ENCODE results near the gene TRAPPC8. TPM values are rescaled to one million over a fixed set of nuclear protein-coding genes. Genes with fewer than 3 reads are reported as not detected.

Gene TRAPPC8
- total RNA-seq, 2 experiments from 2014 or later, result 22.8 to 23.4 TPM

GRCh38 chr18:31983976-31984375, 41.0 kb upstream of the TRAPPC8 start:
- intact Hi-C loops (cut with micrococcal nuclease; ENCODE audit: unreplicated experiment), result no loop called here
- H3K9me3 ChIP-seq (ENCODE audit: low read length), result no peaks in the 10 kb centered on the region
- no peak overlapping the region for H3K4me3 ChIP-seq (ENCODE audit: low read depth, low read length, poor library complexity, severe bottlenecking)
- BruUV-seq (replicated peaks), result no TSS peak
- no peak for DNase-seq (ENCODE audit: low spot score)
- H3K4me1 ChIP-seq (ENCODE audit: insufficient read depth, low read length, poor library complexity, severe bottlenecking), result no peaks in the 10 kb centered on the region
- H3K36me3 ChIP-seq (ENCODE audit: insufficient read depth, low read length), result no peaks in the 10 kb centered on the region
- no peak overlapping the region for H3K4me2 ChIP-seq (ENCODE audit: low read length)
- H2AFZ ChIP-seq (ENCODE audit: low read length), result no peak overlapping the region
- H3K27ac ChIP-seq (ENCODE audit: low read depth, low read length, poor library complexity, severe bottlenecking), result no peak overlapping the region
- no peaks in the 10 kb centered on the region for H4K20me1 ChIP-seq (ENCODE audit: insufficient read depth, low read length)
- H3K9me2 ChIP-seq (ENCODE audit: insufficient read depth, low read length), result no peaks in the 10 kb centered on the region
- CTCF ChIA-PET (ENCODE audit: unreplicated experiment), result no interaction called here
- POLR2A ChIA-PET, result no interaction called here
- H3K79me2 ChIP-seq (ENCODE audit: insufficient read depth, low read depth, low read length), result no peaks in the 10 kb centered on the region
- TF ChIP-seq CTCF (conservative IDR thresholded peaks at IDR 0.05; ENCODE audit: low read length) (no peak), EZH2phosphoT487 (IDR thresholded peaks at IDR 0.05; ENCODE audit: borderline replicate concordance, low read depth, low read length) (no peak)

GRCh38 chr18:31983020-31983419, 40.1 kb upstream of the TRAPPC8 start:
- H2AFZ ChIP-seq (ENCODE audit: low read length), result no peak overlapping the region
- intact Hi-C loops (cut with micrococcal nuclease; ENCODE audit: unreplicated experiment), result no loop called here
- BruUV-seq (replicated peaks), result no TSS peak
- POLR2A ChIA-PET, result no interaction called here
- H3K9me3 ChIP-seq (ENCODE audit: low read length), result no peaks in the 10 kb centered on the region
- TF ChIP-seq EZH2phosphoT487 (IDR thresholded peaks at IDR 0.05; ENCODE audit: borderline replicate concordance, low read depth, low read length), result no peak
- no peak for TF ChIP-seq CTCF (conservative IDR thresholded peaks at IDR 0.05; ENCODE audit: low read length)
- no peaks in the 10 kb centered on the region for H3K9me2 ChIP-seq (ENCODE audit: insufficient read depth, low read length)
- no peaks in the 10 kb centered on the region for H4K20me1 ChIP-seq (ENCODE audit: insufficient read depth, low read length)
- no peak overlapping the region for H3K27ac ChIP-seq (ENCODE audit: low read depth, low read length, poor library complexity, severe bottlenecking)
- H3K79me2 ChIP-seq (ENCODE audit: insufficient read depth, low read depth, low read length), result no peaks in the 10 kb centered on the region
- no peak overlapping the region for H3K4me3 ChIP-seq (ENCODE audit: low read depth, low read length, poor library complexity, severe bottlenecking)
- no peaks in the 10 kb centered on the region for H3K36me3 ChIP-seq (ENCODE audit: insufficient read depth, low read length)
- H3K4me2 ChIP-seq (ENCODE audit: low read length), result no peak overlapping the region
- no peaks in the 10 kb centered on the region for H3K4me1 ChIP-seq (ENCODE audit: insufficient read depth, low read length, poor library complexity, severe bottlenecking)
- CTCF ChIA-PET (ENCODE audit: unreplicated experiment), result no interaction called here
- no peak for DNase-seq (ENCODE audit: low spot score)

GRCh38 chr18:31980863-31981262, 37.9 kb upstream of the TRAPPC8 start:
- ChIA-PET POLR2A (no interaction called here), CTCF (ENCODE audit: unreplicated experiment) (no interaction called here)
- Histone ChIP-seq H3K9me3 (ENCODE audit: low read length) (no peaks in the 10 kb centered on the region), H3K9me2 (ENCODE audit: insufficient read depth, low read length) (no peaks in the 10 kb centered on the region), H3K27ac (ENCODE audit: low read depth, low read length, poor library complexity, severe bottlenecking) (no peak overlapping the region), H3K4me3 (ENCODE audit: low read depth, low read length, poor library complexity, severe bottlenecking) (no peak overlapping the region), H3K4me2 (ENCODE audit: low read length) (no peak overlapping the region), H3K36me3 (ENCODE audit: insufficient read depth, low read length) (no peaks in the 10 kb centered on the region), H4K20me1 (ENCODE audit: insufficient read depth, low read length) (no peaks in the 10 kb centered on the region), H3K4me1 (ENCODE audit: insufficient read depth, low read length, poor library complexity, severe bottlenecking) (no peaks in the 10 kb centered on the region), H3K79me2 (ENCODE audit: insufficient read depth, low read depth, low read length) (no peaks in the 10 kb centered on the region), H2AFZ (ENCODE audit: low read length) (no peak overlapping the region)
- no peak for TF ChIP-seq EZH2phosphoT487 (IDR thresholded peaks at IDR 0.05; ENCODE audit: borderline replicate concordance, low read depth, low read length)
- BruUV-seq (replicated peaks), result no TSS peak
- intact Hi-C loops (cut with micrococcal nuclease; ENCODE audit: unreplicated experiment), result no loop called here
- no peak for DNase-seq (ENCODE audit: low spot score)
